Spleen (tissue), 11 donors: ENCODE measurements around the gene WDR81. TPM values are rescaled to one million over a fixed set of nuclear protein-coding genes. Genes with fewer than 3 reads are reported as not detected.
A peak's percentile ranks its signal among the peaks of the same experiment; 100 is the strongest.

Experiments
- DNase-seq: peaks from one replicate; pipeline ENCODE4 v3.0.0-alpha.2; 2020
- H3K27ac ChIP-seq, 8 donors: fragments of 200-600 bp; sonication (generic) in 7 of 8; 1 replicate in 4 of 8; 2 replicates in 4 of 8; pipeline versions ENCODE4 v1.5.0 to v1.8.0; 2016 to 2021; ENCODE audit warnings: inconsistent platforms in 4 of 8, mild to moderate bottlenecking in 4 of 8, moderate library complexity in 1 of 8
- H3K27me3 ChIP-seq, 7 donors: fragments of 200-600 bp; sonication (generic) in 6 of 7; replicated peaks in 1 of 7; 1 replicate in 4 of 7; 2 replicates in 3 of 7; pipeline versions ENCODE4 v1.5.0 to v1.8.0; 2016 to 2021; ENCODE audit warnings: inconsistent platforms in 3 of 7, mild to moderate bottlenecking in 1 of 7
- H3K36me3 ChIP-seq, 6 donors: fragments of 200-600 bp; sonication (generic) in 5 of 6; 1 replicate in 4 of 6; 2 replicates in 2 of 6; pipeline versions ENCODE4 v1.5.0 to v1.8.0; 2016 to 2021; ENCODE audit warnings: inconsistent platforms in 2 of 6
- H3K4me1 ChIP-seq, 6 donors: fragments of 200-600 bp; sonication (generic) in 5 of 6; 1 replicate in 3 of 6; 2 replicates in 3 of 6; pipeline versions ENCODE4 v1.5.0 to v1.8.0; 2016 to 2021; ENCODE audit warnings: inconsistent platforms in 3 of 6
- H3K4me3 ChIP-seq, 8 donors: fragments of 200-600 bp; sonication (generic) in 7 of 8; 1 replicate in 4 of 8; 2 replicates in 4 of 8; pipeline versions ENCODE4 v1.5.0 to v1.8.0; 2016 to 2021; ENCODE audit warnings: inconsistent platforms in 4 of 8, mild to moderate bottlenecking in 4 of 8, moderate library complexity in 2 of 8
- H3K9me3 ChIP-seq, 8 donors: fragments of 200-600 bp; sonication (generic) in 7 of 8; 1 replicate in 4 of 8; 2 replicates in 4 of 8; pipeline versions ENCODE4 v1.5.0 to v1.8.0; 2016 to 2021; ENCODE audit warnings: inconsistent platforms in 4 of 8
- POLR2A ChIP-seq, 3 donors: fragments of 450-650 bp; IDR thresholded peaks; one replicate each; pipeline ENCODE4 v1.5.1; 2017; ENCODE audit warnings: antibody characterized with exemption in 3 of 3, mild to moderate bottlenecking in 1 of 3
- POLR2AphosphoS5 ChIP-seq, 3 donors: sonication (generic); formaldehyde crosslinking; IDR thresholded peaks; one replicate each; pipeline ENCODE4 v1.5.1; 2017; ENCODE audit warnings: antibody characterized with exemption in 3 of 3
- WGBS, 5 donors: extraction: QIAGEN DNeasy Blood & Tissue Kit in 3 of 5; methylation state at CpG; one replicate each; pipeline versions ENCODE4 v1.1.5 to v1.1.7; 2013 to 2018; 5-methylcytosine and 5-hydroxymethylcytosine counted together
- intact Hi-C: fragments of 100-400 bp; cut with DNase I; formaldehyde crosslinking; loops from one replicate; pipeline ENCODE4 v1.15.0; 2023; ENCODE audit warnings: low total_unique reads
- polyA plus RNA-seq, 3 donors: library from polyadenylated mRNA; stranded (reverse); fragments of 200-250 nt; gene quantifications; one replicate each; pipeline ENCODE4 v1.2.1, GENCODE V29; 2013
- total RNA-seq, 7 donors: library from RNA; depleted of rRNA in 3 of 7; stranded (reverse); fragments of >200 nt in 3 of 7; fragmentation: NEBNext Ultra II Directional in 4 of 7; extraction: Animal tissue kit (Norgen Biotek cat#: 25700) in 4 of 7; gene quantifications; one replicate each; pipeline versions ENCODE4 v1.1.0 to v1.2.1, GENCODE V29; 2016 to 2021
- TF ChIP-seq, protein P1 (sequence below), 11 experiments: fragments of 200-600 bp in 7 of 11; fragments of 450-650 bp in 4 of 11; sonication (generic) in 4 of 11; IDR thresholded peaks in 8 of 11; conservative IDR thresholded peaks in 3 of 11; 1 replicate in 7 of 11; 2 replicates in 4 of 11; pipeline versions ENCODE4 v1.4.0 to v1.8.0; 2016 to 2021; ENCODE audit warnings: antibody characterized with exemption in 11 of 11, inconsistent platforms in 4 of 11, mild to moderate bottlenecking in 1 of 11
- donor health status: healthy with polysubstance abuse.
- donor health status: DM: no; HTN: no; CAD: no; lungs with moderate emphysema.
- donor health status: DM: no; HTN: no; CAD: no.
- donor health status: Bipolar disorder and iron deficiency.
- donor health status: healthy.
- donor health status: DM: no; HTN: no; CAD: no.
- donor health status: DM: yes; HTN: yes; CAD: no.

Gene WDR81
- total and polyA plus RNA-seq, 10 donors, result 16.2 to 74.7 (median 48.4) TPM

DNA sequence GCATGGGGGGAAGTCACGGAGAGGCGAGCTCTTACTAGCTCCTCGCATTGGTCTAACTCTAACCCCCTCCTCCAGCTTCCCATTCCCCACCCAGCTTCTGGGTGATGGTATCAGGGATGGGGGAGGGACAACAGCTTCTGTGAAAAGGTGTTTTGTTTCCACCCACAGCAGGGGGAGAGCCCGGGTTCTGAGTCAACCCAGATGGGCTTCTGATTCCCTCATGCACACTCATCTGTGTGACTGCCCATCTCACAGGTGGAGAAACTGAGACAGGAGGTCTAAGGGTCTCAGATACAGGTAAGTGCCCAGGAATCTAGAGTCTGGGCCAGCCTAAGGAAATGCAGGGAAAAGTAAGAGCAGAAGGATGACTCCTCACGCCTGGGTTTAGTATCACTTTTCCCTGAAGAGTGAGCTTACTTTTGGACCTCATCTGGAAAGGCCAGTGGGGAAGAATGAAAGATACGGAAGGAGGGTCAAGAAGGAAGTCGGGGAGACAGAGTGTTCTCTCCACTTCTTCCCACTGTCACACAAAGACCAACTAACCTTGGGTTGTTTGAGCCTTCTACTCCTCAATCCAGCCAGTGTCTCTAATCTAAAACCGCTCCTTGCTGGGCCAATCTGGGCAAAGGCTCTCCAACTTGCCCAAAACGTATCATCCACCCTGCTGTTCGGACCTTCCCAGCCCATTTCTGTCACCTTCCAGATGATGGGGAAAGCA lies 11.2 kb upstream of the WDR81 start:
- peak overlapping the region in 7 of 8 donors; percentile 88 to 100 (median 99) for H3K27ac ChIP-seq
- H3K4me3 ChIP-seq, result peak overlapping the region in 6 of 8 donors; percentile 6 to 92 (median 78)
- peaks cover 13 to 90% (median 84%) of the 10 kb centered on the region in 6 donors for H3K4me1 ChIP-seq
- DNase-seq, result no peak
- intact Hi-C loops, result no loop called here
- H3K27me3 ChIP-seq, result peaks cover 0 to 44% (median 10%) of the 10 kb centered on the region in 7 donors
- TF ChIP-seq, protein P1, sequence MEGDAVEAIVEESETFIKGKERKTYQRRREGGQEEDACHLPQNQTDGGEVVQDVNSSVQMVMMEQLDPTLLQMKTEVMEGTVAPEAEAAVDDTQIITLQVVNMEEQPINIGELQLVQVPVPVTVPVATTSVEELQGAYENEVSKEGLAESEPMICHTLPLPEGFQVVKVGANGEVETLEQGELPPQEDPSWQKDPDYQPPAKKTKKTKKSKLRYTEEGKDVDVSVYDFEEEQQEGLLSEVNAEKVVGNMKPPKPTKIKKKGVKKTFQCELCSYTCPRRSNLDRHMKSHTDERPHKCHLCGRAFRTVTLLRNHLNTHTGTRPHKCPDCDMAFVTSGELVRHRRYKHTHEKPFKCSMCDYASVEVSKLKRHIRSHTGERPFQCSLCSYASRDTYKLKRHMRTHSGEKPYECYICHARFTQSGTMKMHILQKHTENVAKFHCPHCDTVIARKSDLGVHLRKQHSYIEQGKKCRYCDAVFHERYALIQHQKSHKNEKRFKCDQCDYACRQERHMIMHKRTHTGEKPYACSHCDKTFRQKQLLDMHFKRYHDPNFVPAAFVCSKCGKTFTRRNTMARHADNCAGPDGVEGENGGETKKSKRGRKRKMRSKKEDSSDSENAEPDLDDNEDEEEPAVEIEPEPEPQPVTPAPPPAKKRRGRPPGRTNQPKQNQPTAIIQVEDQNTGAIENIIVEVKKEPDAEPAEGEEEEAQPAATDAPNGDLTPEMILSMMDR (IDR thresholded peaks at IDR 0.05 in 8 of 11, conservative IDR thresholded peaks at IDR 0.05 in 3 of 11), result no peak
- no peak for TF ChIP-seq POLR2AphosphoS5 (IDR thresholded peaks at IDR 0.05)
- no peak for TF ChIP-seq POLR2A (IDR thresholded peaks at IDR 0.05)
- no peaks in the 10 kb centered on the region for H3K9me3 ChIP-seq
- peaks cover 0 to 36% (median 16%) of the 10 kb centered on the region in 6 donors for H3K36me3 ChIP-seq
- 63 to 79% (median 71%) methylated on average over 10 of the region's 10 CpGs for WGBS, 5 donors

DNA sequence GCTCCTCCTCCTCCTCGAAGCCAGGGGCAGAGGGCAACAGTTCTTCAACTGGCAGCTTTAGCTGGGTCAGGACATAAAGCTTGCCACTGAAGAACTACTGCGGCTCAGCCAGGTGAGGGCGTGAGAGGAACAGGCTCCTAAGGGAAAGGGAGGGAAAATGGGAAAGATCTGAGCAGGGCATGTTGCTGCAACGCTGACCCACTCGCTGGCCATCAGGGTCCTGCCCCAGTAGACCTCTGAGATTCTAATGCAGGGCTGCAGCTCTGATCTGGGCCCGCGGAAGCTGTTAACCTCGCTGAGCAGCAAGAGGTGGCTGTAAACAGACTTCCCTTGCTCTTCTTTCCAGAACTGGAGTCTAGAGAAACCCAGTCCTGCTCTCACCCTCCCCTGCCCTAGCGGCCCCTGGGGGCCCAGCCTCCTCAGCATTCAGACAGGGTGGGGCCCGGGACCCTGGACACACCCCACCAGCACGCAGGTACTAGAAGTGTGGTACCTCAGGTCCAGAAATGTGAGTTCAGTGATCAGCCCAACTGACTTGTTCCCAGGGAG lies 10.6 kb upstream of the WDR81 start:
- 13 to 24% (median 18%) methylated on average over 10 to 11 of the region's 11 CpGs for WGBS, 5 donors
- intact Hi-C loops, result no loop called here
- peak overlapping the region; percentile 39 to 100 (median 98) for H3K27ac ChIP-seq
- peaks cover 0 to 38% (median 10%) of the 10 kb centered on the region in 7 donors for H3K27me3 ChIP-seq
- peak overlapping the region; percentile 20 to 93 (median 80) for H3K4me3 ChIP-seq
- no peak for DNase-seq
- H3K36me3 ChIP-seq, result peaks cover 0 to 36% (median 16%) of the 10 kb centered on the region in 6 donors
- no peaks in the 10 kb centered on the region for H3K9me3 ChIP-seq
- H3K4me1 ChIP-seq, result peaks cover 13 to 91% (median 85%) of the 10 kb centered on the region in 6 donors
- TF ChIP-seq, protein P1 (IDR thresholded peaks at IDR 0.05 in 8 of 11, conservative IDR thresholded peaks at IDR 0.05 in 3 of 11), result peak in 4 of 11 experiments; percentile 14 to 22 (median 16)
- TF ChIP-seq POLR2A (IDR thresholded peaks at IDR 0.05) (no peak), POLR2AphosphoS5 (IDR thresholded peaks at IDR 0.05) (no peak)

DNA sequence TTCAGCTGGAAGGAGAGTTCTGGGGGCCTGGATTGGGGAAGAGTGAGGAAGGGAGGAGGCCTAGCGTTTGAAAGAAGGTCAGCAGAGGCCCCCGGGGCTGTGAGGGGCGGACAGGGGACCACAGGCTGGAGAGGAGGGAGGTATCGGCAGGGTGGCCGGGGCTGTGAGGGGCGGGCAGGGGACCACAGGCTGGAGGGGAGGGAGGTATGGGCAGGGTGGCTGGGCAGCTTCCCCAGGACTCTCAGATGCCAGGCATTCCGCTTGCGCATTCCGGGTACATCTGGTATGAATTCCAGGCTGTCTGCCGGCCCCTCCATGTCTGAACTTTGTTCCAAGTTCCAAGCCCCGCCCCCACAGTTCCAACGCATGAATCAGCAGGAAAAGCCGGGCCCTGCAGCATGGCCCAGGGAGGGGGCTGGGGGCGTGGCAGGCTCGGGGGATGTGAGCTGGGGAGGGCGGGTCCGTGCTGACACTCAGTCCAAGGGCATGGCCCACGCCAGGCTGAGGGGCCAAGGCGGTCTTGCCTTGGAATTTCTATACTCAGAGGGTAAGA lies 10.0 kb upstream of the WDR81 start:
- DNase-seq, result peak; percentile 94

More for the DNA sequence above, 10.0 kb upstream of the WDR81 start:
- Histone ChIP-seq H3K4me3 (peak overlapping the region; percentile 20 to 93 (median 80)), H3K27ac (peak overlapping the region; percentile 39 to 100 (median 98)), H3K36me3 (peaks cover 0 to 36% (median 16%) of the 10 kb centered on the region in 6 donors), H3K4me1 (peaks cover 13 to 86% (median 80%) of the 10 kb centered on the region in 6 donors), H3K27me3 (peaks cover 0 to 32% (median 10%) of the 10 kb centered on the region in 7 donors), H3K9me3 (no peaks in the 10 kb centered on the region)
- WGBS, 5 donors, result 11 to 18% (median 14%) methylated on average over 18 to 19 of the region's 19 CpGs
- peak in 1 of 3 donors; percentile 76 for TF ChIP-seq POLR2AphosphoS5 (IDR thresholded peaks at IDR 0.05)
- TF ChIP-seq, protein P1 (IDR thresholded peaks at IDR 0.05 in 8 of 11, conservative IDR thresholded peaks at IDR 0.05 in 3 of 11), result no peak
- intact Hi-C loops, result no loop called here
